Spleen (tissue), 11 donors: Measurements from ENCODE around the gene GRK5. TPM values are rescaled to one million over a fixed set of nuclear protein-coding genes. Genes with fewer than 3 reads are reported as not detected.
A peak's percentile ranks its signal among the peaks of the same experiment; 100 is the strongest.

Experiments
- DNase-seq: peaks from one replicate; pipeline ENCODE4 v3.0.0-alpha.2; 2020
- H3K27ac ChIP-seq, 8 donors: fragments of 200-600 bp; sonication (generic) in 7 of 8; 1 replicate in 4 of 8; 2 replicates in 4 of 8; pipeline versions ENCODE4 v1.5.0 to v1.8.0; 2016 to 2021; ENCODE audit warnings: inconsistent platforms in 4 of 8, mild to moderate bottlenecking in 4 of 8, moderate library complexity in 1 of 8
- H3K27me3 ChIP-seq, 7 donors: fragments of 200-600 bp; sonication (generic) in 6 of 7; replicated peaks in 1 of 7; 1 replicate in 4 of 7; 2 replicates in 3 of 7; pipeline versions ENCODE4 v1.5.0 to v1.8.0; 2016 to 2021; ENCODE audit warnings: inconsistent platforms in 3 of 7, mild to moderate bottlenecking in 1 of 7
- H3K36me3 ChIP-seq, 6 donors: fragments of 200-600 bp; sonication (generic) in 5 of 6; 1 replicate in 4 of 6; 2 replicates in 2 of 6; pipeline versions ENCODE4 v1.5.0 to v1.8.0; 2016 to 2021; ENCODE audit warnings: inconsistent platforms in 2 of 6
- H3K4me1 ChIP-seq, 6 donors: fragments of 200-600 bp; sonication (generic) in 5 of 6; 1 replicate in 3 of 6; 2 replicates in 3 of 6; pipeline versions ENCODE4 v1.5.0 to v1.8.0; 2016 to 2021; ENCODE audit warnings: inconsistent platforms in 3 of 6
- H3K4me3 ChIP-seq, 8 donors: fragments of 200-600 bp; sonication (generic) in 7 of 8; 1 replicate in 4 of 8; 2 replicates in 4 of 8; pipeline versions ENCODE4 v1.5.0 to v1.8.0; 2016 to 2021; ENCODE audit warnings: inconsistent platforms in 4 of 8, mild to moderate bottlenecking in 4 of 8, moderate library complexity in 2 of 8
- H3K9me3 ChIP-seq, 8 donors: fragments of 200-600 bp; sonication (generic) in 7 of 8; 1 replicate in 4 of 8; 2 replicates in 4 of 8; pipeline versions ENCODE4 v1.5.0 to v1.8.0; 2016 to 2021; ENCODE audit warnings: inconsistent platforms in 4 of 8
- POLR2A ChIP-seq, 3 donors: fragments of 450-650 bp; IDR thresholded peaks; one replicate each; pipeline ENCODE4 v1.5.1; 2017; ENCODE audit warnings: antibody characterized with exemption in 3 of 3, mild to moderate bottlenecking in 1 of 3
- POLR2AphosphoS5 ChIP-seq, 3 donors: sonication (generic); formaldehyde crosslinking; IDR thresholded peaks; one replicate each; pipeline ENCODE4 v1.5.1; 2017; ENCODE audit warnings: antibody characterized with exemption in 3 of 3
- WGBS, 5 donors: extraction: QIAGEN DNeasy Blood & Tissue Kit in 3 of 5; methylation state at CpG; one replicate each; pipeline versions ENCODE4 v1.1.5 to v1.1.7; 2013 to 2018; 5-methylcytosine and 5-hydroxymethylcytosine counted together
- intact Hi-C: fragments of 100-400 bp; cut with DNase I; formaldehyde crosslinking; loops from one replicate; pipeline ENCODE4 v1.15.0; 2023; ENCODE audit warnings: low total_unique reads
- polyA plus RNA-seq, 3 donors: library from polyadenylated mRNA; stranded (reverse); fragments of 200-250 nt; gene quantifications; one replicate each; pipeline ENCODE4 v1.2.1, GENCODE V29; 2013
- total RNA-seq, 7 donors: library from RNA; depleted of rRNA in 3 of 7; stranded (reverse); fragments of >200 nt in 3 of 7; fragmentation: NEBNext Ultra II Directional in 4 of 7; extraction: Animal tissue kit (Norgen Biotek cat#: 25700) in 4 of 7; gene quantifications; one replicate each; pipeline versions ENCODE4 v1.1.0 to v1.2.1, GENCODE V29; 2016 to 2021
- TF ChIP-seq, protein P1 (sequence below), 11 experiments: fragments of 200-600 bp in 7 of 11; fragments of 450-650 bp in 4 of 11; sonication (generic) in 4 of 11; IDR thresholded peaks in 8 of 11; conservative IDR thresholded peaks in 3 of 11; 1 replicate in 7 of 11; 2 replicates in 4 of 11; pipeline versions ENCODE4 v1.4.0 to v1.8.0; 2016 to 2021; ENCODE audit warnings: antibody characterized with exemption in 11 of 11, inconsistent platforms in 4 of 11, mild to moderate bottlenecking in 1 of 11
- donor health status: healthy with polysubstance abuse.
- donor health status: DM: no; HTN: no; CAD: no; lungs with moderate emphysema.
- donor health status: DM: no; HTN: no; CAD: no.
- donor health status: Bipolar disorder and iron deficiency.
- donor health status: healthy.
- donor health status: DM: no; HTN: no; CAD: no.
- donor health status: DM: yes; HTN: yes; CAD: no.

Gene GRK5
- total and polyA plus RNA-seq, 10 donors, result 15.5 to 85.2 (median 52.1) TPM

DNA sequence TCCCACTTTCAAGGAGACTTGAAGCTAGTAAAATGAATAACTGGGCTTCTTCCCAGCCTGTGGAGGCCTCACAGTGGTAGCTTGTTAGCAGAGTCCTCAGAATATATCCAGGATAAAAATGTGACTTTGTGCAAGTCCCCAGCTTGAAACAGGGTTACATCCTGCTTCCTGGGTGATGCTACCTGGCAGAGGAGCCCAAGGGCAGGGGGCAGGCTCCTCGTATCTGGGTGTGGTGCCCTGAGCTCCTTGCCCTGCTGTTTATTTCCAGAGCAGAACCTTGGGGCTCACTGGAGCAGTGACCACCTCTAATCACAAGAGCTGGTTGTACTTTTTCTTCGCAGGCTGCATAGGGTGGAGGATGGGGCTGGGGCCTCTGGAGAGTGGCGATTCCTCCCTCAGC, 94.8 kb downstream of the GRK5 start:
- intact Hi-C loops, result no loop called here
- 57 to 85% (median 69%) methylated on average over 3 of the region's 3 CpGs for WGBS, 5 donors
- Histone ChIP-seq H3K27me3 (no peaks in the 10 kb centered on the region), H3K36me3 (peaks cover 0 to 10% (median 0%) of the 10 kb centered on the region in 6 donors), H3K9me3 (peaks cover 0 to 9% (median 8%) of the 10 kb centered on the region in 8 donors), H3K4me3 (no peak overlapping the region), H3K27ac (peak overlapping the region in 5 of 8 donors; percentile 64 to 79 (median 74)), H3K4me1 (peaks cover 39 to 88% (median 82%) of the 10 kb centered on the region in 6 donors)
- no peak for DNase-seq
- TF ChIP-seq POLR2AphosphoS5 (IDR thresholded peaks at IDR 0.05), result no peak
- TF ChIP-seq, protein P1, sequence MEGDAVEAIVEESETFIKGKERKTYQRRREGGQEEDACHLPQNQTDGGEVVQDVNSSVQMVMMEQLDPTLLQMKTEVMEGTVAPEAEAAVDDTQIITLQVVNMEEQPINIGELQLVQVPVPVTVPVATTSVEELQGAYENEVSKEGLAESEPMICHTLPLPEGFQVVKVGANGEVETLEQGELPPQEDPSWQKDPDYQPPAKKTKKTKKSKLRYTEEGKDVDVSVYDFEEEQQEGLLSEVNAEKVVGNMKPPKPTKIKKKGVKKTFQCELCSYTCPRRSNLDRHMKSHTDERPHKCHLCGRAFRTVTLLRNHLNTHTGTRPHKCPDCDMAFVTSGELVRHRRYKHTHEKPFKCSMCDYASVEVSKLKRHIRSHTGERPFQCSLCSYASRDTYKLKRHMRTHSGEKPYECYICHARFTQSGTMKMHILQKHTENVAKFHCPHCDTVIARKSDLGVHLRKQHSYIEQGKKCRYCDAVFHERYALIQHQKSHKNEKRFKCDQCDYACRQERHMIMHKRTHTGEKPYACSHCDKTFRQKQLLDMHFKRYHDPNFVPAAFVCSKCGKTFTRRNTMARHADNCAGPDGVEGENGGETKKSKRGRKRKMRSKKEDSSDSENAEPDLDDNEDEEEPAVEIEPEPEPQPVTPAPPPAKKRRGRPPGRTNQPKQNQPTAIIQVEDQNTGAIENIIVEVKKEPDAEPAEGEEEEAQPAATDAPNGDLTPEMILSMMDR (IDR thresholded peaks at IDR 0.05 in 8 of 11, conservative IDR thresholded peaks at IDR 0.05 in 3 of 11), result no peak
- TF ChIP-seq POLR2A (IDR thresholded peaks at IDR 0.05), result no peak

DNA sequence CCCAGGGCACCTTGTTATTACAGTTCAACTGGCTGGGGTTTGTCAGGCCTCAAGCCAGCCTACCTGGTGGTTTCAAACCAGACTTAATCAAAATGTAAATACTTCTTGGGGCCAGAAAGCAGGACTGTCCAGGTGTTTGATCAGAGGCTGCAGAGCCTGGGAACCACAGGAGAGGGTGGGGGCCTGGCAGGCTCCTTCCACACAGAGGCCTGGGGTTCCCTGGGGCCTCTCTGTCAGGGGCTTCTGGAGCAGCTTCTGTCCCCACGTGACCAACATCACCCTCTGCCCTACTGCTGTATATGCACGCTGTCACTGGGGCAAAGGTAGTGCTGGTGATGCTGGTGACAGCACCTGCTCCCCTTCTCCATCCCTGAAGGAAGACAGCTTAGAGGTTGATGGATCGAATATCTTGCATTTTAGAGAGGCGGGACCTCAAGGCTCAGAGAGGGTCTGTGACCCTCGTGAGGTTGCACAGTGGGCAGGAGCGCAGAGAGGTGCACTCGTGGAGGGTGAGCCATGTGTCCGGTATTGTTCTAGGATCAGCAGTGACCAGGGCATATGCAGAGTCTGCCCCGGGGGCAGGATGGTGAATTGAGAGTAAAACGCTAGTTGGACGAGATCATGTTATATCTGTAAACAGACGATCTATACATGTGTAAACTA, 95.4 kb downstream of the GRK5 start:
- Histone ChIP-seq H3K27me3 (no peaks in the 10 kb centered on the region), H3K4me3 (no peak overlapping the region), H3K27ac (peak overlapping the region in 4 of 8 donors; percentile 64 to 79 (median 75)), H3K9me3 (peaks cover 0 to 4% (median 2%) of the 10 kb centered on the region in 8 donors), H3K36me3 (peaks cover 0 to 5% (median 0%) of the 10 kb centered on the region in 6 donors), H3K4me1 (peaks cover 45 to 94% (median 87%) of the 10 kb centered on the region in 6 donors)
- no peak for DNase-seq
- WGBS, 5 donors, result 85 to 94% (median 89%) methylated on average over 11 to 12 of the region's 12 CpGs
- TF ChIP-seq POLR2A (IDR thresholded peaks at IDR 0.05), result no peak
- TF ChIP-seq, protein P1 (IDR thresholded peaks at IDR 0.05 in 8 of 11, conservative IDR thresholded peaks at IDR 0.05 in 3 of 11), result no peak
- TF ChIP-seq POLR2AphosphoS5 (IDR thresholded peaks at IDR 0.05), result no peak
- intact Hi-C loops, result no loop called here

DNA sequence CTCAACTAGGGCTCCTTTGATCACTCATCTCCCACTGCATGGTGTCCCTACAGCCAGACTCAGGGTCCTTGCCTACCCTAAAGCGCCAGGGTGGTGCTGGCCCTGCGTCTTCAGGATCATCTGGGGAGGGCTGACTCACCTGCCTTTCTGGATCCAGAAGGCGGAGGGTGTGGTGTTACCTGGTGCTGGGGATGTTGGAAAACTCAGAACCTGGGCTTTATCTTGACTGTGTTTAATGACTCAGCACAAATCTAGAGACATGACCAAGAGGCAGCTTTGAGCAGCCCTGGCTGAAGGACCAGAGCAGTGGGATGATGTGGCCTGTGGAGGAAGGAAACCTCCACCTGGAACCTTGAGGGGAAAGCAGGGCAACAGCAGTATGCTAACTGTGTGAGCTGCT, 96.5 kb downstream of the GRK5 start:
- Histone ChIP-seq H3K36me3 (no peaks in the 10 kb centered on the region), H3K27me3 (no peaks in the 10 kb centered on the region), H3K9me3 (no peaks in the 10 kb centered on the region), H3K4me3 (no peak overlapping the region), H3K4me1 (peaks cover 51 to 100% (median 97%) of the 10 kb centered on the region in 6 donors), H3K27ac (peak overlapping the region in 3 of 8 donors; percentile 2 to 79 (median 74))
- no peak for DNase-seq
- TF ChIP-seq POLR2A (IDR thresholded peaks at IDR 0.05) (no peak), POLR2AphosphoS5 (IDR thresholded peaks at IDR 0.05) (no peak)
- TF ChIP-seq, protein P1 (IDR thresholded peaks at IDR 0.05 in 8 of 11, conservative IDR thresholded peaks at IDR 0.05 in 3 of 11), result no peak
- WGBS, 5 donors, result 85 to 100% (median 97%) methylated on average over 3 of the region's 3 CpGs
- intact Hi-C loops, result no loop called here

GRCh38 chr10:119304541-119304940, 97.2 kb downstream of the GRK5 start:
- TF ChIP-seq, protein P1 (IDR thresholded peaks at IDR 0.05 in 8 of 11, conservative IDR thresholded peaks at IDR 0.05 in 3 of 11), result no peak
- Histone ChIP-seq H3K9me3 (no peaks in the 10 kb centered on the region), H3K36me3 (no peaks in the 10 kb centered on the region), H3K27me3 (no peaks in the 10 kb centered on the region), H3K4me3 (no peak overlapping the region), H3K27ac (peak overlapping the region in 4 of 8 donors; percentile 87 to 94 (median 91)), H3K4me1 (peaks cover 57 to 100% (median 97%) of the 10 kb centered on the region in 6 donors)
- no peak for DNase-seq
- intact Hi-C loops, result no loop called here
- WGBS, 5 donors, result 85 to 91% (median 88%) methylated on average over 6 to 8 of the region's 8 CpGs
